HL-60 (cell line): ENCODE measurements around the gene PTBP2.

ENCODE experiments used
- POLR2AphosphoS5 ChIP-seq: IDR thresholded peaks from 2 replicates; pipeline ENCODE4 v1.6.1; 2012; ENCODE audit warnings: low read depth
- SPI1 ChIP-seq: IDR thresholded peaks from 2 replicates; pipeline ENCODE4 v1.6.1; 2012; ENCODE audit warnings: low read depth, mild to moderate bottlenecking, borderline replicate concordance
- TF ChIP-seq, protein P1 (sequence below): IDR thresholded peaks from one replicate; pipeline ENCODE4 v1.5.1; 2011; ENCODE audit warnings: low read length, control low read depth, inconsistent platforms; ENCODE audit not compliant: insufficient read depth
- TF ChIP-seq, protein P2 (sequence below): IDR thresholded peaks from 2 replicates; pipeline ENCODE4 v1.6.1; 2012; ENCODE audit warnings: low read depth; ENCODE audit not compliant: insufficient replicate concordance

DNA sequence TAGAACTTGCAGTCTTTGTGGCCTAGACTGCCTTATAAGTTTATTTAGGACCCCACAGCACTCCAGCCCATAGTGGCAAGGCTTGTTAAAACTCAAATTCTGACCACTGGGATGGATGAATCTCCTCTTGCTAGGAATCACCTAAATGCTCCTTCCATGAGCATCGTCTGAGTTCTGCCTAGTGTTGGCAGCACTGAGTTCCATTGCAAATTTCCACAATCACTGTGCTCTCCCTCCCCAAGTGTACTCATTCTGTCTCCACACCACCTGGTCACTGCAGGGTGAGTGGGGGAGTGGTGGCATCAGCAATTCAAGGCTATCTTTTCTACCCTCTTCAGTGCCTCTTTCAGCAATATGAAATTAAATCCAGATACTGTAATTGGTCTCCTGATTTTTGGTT, 46.7 kb upstream of the PTBP2 start:
- TF ChIP-seq, protein P1, sequence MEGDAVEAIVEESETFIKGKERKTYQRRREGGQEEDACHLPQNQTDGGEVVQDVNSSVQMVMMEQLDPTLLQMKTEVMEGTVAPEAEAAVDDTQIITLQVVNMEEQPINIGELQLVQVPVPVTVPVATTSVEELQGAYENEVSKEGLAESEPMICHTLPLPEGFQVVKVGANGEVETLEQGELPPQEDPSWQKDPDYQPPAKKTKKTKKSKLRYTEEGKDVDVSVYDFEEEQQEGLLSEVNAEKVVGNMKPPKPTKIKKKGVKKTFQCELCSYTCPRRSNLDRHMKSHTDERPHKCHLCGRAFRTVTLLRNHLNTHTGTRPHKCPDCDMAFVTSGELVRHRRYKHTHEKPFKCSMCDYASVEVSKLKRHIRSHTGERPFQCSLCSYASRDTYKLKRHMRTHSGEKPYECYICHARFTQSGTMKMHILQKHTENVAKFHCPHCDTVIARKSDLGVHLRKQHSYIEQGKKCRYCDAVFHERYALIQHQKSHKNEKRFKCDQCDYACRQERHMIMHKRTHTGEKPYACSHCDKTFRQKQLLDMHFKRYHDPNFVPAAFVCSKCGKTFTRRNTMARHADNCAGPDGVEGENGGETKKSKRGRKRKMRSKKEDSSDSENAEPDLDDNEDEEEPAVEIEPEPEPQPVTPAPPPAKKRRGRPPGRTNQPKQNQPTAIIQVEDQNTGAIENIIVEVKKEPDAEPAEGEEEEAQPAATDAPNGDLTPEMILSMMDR = no peak
- TF ChIP-seq, protein P2, sequence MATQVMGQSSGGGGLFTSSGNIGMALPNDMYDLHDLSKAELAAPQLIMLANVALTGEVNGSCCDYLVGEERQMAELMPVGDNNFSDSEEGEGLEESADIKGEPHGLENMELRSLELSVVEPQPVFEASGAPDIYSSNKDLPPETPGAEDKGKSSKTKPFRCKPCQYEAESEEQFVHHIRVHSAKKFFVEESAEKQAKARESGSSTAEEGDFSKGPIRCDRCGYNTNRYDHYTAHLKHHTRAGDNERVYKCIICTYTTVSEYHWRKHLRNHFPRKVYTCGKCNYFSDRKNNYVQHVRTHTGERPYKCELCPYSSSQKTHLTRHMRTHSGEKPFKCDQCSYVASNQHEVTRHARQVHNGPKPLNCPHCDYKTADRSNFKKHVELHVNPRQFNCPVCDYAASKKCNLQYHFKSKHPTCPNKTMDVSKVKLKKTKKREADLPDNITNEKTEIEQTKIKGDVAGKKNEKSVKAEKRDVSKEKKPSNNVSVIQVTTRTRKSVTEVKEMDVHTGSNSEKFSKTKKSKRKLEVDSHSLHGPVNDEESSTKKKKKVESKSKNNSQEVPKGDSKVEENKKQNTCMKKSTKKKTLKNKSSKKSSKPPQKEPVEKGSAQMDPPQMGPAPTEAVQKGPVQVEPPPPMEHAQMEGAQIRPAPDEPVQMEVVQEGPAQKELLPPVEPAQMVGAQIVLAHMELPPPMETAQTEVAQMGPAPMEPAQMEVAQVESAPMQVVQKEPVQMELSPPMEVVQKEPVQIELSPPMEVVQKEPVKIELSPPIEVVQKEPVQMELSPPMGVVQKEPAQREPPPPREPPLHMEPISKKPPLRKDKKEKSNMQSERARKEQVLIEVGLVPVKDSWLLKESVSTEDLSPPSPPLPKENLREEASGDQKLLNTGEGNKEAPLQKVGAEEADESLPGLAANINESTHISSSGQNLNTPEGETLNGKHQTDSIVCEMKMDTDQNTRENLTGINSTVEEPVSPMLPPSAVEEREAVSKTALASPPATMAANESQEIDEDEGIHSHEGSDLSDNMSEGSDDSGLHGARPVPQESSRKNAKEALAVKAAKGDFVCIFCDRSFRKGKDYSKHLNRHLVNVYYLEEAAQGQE = no peak
- TF ChIP-seq POLR2AphosphoS5 (no peak), SPI1 (no peak)
